GM12878 (cell line): Measurements from ENCODE around the gene TNIP2. TPM values are rescaled to one million over a fixed set of nuclear protein-coding genes. Genes with fewer than 3 reads are reported as not detected.

ENCODE experiments used
- ATAC-seq: fragments of 200-7000 bp; cut with Tn5 transposase; 3 replicates; pipeline ENCODE4 v1.9.1; 2020; ENCODE audit warnings: mild to moderate bottlenecking, moderate library complexity
- BruUV-seq: library from RNA; stranded (reverse); fragments of 400-500 nt; replicated peaks from 2 replicates; lab custom pipeline; 2021; lab: Mats Ljungman, UMichigan
- CTCF ChIA-PET: fragments of 300-600 bp; sonication (Branson Sonifier 250); formaldehyde crosslinking; extraction: SDS; loops from one replicate; lab custom pipeline; 2021; ENCODE audit warnings: inconsistent platforms; lab: Yijun Ruan, JAX
- POLR2A ChIA-PET: fragments of 350-600 bp; formaldehyde crosslinking; extraction: SDS; loops from one replicate; lab custom pipeline; 2021; ENCODE audit warnings: inconsistent platforms; lab: Charles Lee
- RAD21 ChIA-PET: fragments of 300-600 bp; sonication (Branson Sonifier 250); formaldehyde crosslinking; loops from one replicate; lab custom pipeline; 2023; ENCODE audit warnings: antibody characterized with exemption; ENCODE audit not compliant: unreplicated experiment; lab: Charles Lee
- SMC1A ChIA-PET: fragments of 300-600 bp; sonication (Branson Sonifier 250); formaldehyde crosslinking; loops from one replicate; lab custom pipeline; 2023; ENCODE audit not compliant: unreplicated experiment, uncharacterized antibody; lab: Charles Lee
- DNase-seq: peaks from one replicate; pipeline ENCODE4 v3.0.0-alpha.2; 2011; ENCODE audit warnings: low read depth, low spot score
- FAIRE-seq: peaks from 3 replicates; lab custom pipeline; 2011; peaks lifted over from hg19 to GRCh38; lab: Jason Lieb, UNC
- H2AFZ ChIP-seq: 2 replicates; pipeline ENCODE4 v1.6.0; 2011; ENCODE audit warnings: low read depth, low read length, control low read depth; ENCODE audit not compliant: control insufficient read depth
- H3K27ac ChIP-seq: 2 replicates; pipeline ENCODE4 v1.5.1; 2011; ENCODE audit warnings: control low read depth; ENCODE audit not compliant: control insufficient read depth, insufficient read depth
- H3K27me3 ChIP-seq, 2 experiments: replicated peaks in 1 of 2; 2 replicates each; pipeline versions ENCODE4 v1.6.0 to v1.6.1; 2011; ENCODE audit warnings: low read length in 1 of 2; ENCODE audit not compliant: control insufficient read depth in 2 of 2, insufficient read depth in 2 of 2
- H3K36me3 ChIP-seq, 2 experiments: 2 replicates each; pipeline ENCODE4 v1.5.1; 2011; ENCODE audit warnings: low read length in 1 of 2; ENCODE audit not compliant: control insufficient read depth in 2 of 2, insufficient read depth in 2 of 2
- H3K4me1 ChIP-seq: 2 replicates; pipeline ENCODE4 v1.6.1; 2011; ENCODE audit warnings: mild to moderate bottlenecking, low read length, moderate library complexity, mixed read lengths; ENCODE audit not compliant: control insufficient read depth, insufficient read depth
- H3K4me2 ChIP-seq: 2 replicates; pipeline ENCODE4 v1.6.0; 2011; ENCODE audit warnings: control low read depth; ENCODE audit not compliant: control insufficient read depth, insufficient read depth
- H3K4me3 ChIP-seq: fragments of 200-600 bp; sonication (generic); 2 replicates; pipeline ENCODE4 v1.5.1; 2016
- H3K79me2 ChIP-seq: 2 replicates; pipeline ENCODE4 v1.6.0; 2011; ENCODE audit warnings: low read length; ENCODE audit not compliant: control insufficient read depth, insufficient read depth
- H3K9ac ChIP-seq: 2 replicates; pipeline ENCODE4 v1.8.0; 2011; ENCODE audit warnings: low read length, control low read depth, mixed read lengths; ENCODE audit not compliant: control insufficient read depth, insufficient read depth
- H3K9me3 ChIP-seq: replicated peaks from 3 replicates; pipeline ENCODE4 v1.5.1; 2011; ENCODE audit warnings: mild to moderate bottlenecking, low read length; ENCODE audit not compliant: control insufficient read depth, insufficient read depth
- H4K20me1 ChIP-seq: 2 replicates; pipeline ENCODE4 v1.6.0; 2011; ENCODE audit not compliant: control insufficient read depth, insufficient read depth
- BHLHE40 ChIP-seq, 2 experiments: fragments of 450-650 bp in 1 of 2; IDR thresholded peaks; 2 replicates each; pipeline ENCODE4 v1.6.1; 2011 to 2017; ENCODE audit warnings: low read depth in 2 of 2, borderline replicate concordance in 1 of 2, improper control_type of control experiment in 1 of 2, low read length in 1 of 2, mild to moderate bottlenecking in 1 of 2
- CBFB ChIP-seq: IDR thresholded peaks from 2 replicates; pipeline ENCODE4 v1.6.1; 2016; ENCODE audit warnings: antibody characterized with exemption, low read depth
- EZH2 ChIP-seq: IDR thresholded peaks from 2 replicates; pipeline ENCODE4 v1.6.1; 2012; ENCODE audit warnings: low read depth, mild to moderate bottlenecking, control low read depth, inconsistent platforms, low read length, borderline replicate concordance; ENCODE audit not compliant: control insufficient read depth
- HDGF ChIP-seq: fragments of 450-650 bp; IDR thresholded peaks from 2 replicates; pipeline ENCODE4 v1.6.1; 2016; ENCODE audit warnings: antibody characterized with exemption
- POLR2AphosphoS5 ChIP-seq: IDR thresholded peaks from 2 replicates; pipeline ENCODE4 v1.6.1; 2011; ENCODE audit warnings: mild to moderate bottlenecking, low read length, inconsistent platforms
- RB1 ChIP-seq: fragments of 450-650 bp; formaldehyde crosslinking; IDR thresholded peaks from 2 replicates; pipeline ENCODE4 v1.6.1; 2017; ENCODE audit warnings: mild to moderate bottlenecking, borderline replicate concordance
- SREBF2 ChIP-seq: IDR thresholded peaks from 2 replicates; pipeline ENCODE4 v1.6.1; 2012; ENCODE audit warnings: mild to moderate bottlenecking, low read length
- SRF ChIP-seq, 2 experiments: IDR thresholded peaks; 2 replicates each; pipeline ENCODE4 v1.6.1; 2011; ENCODE audit warnings: low read depth in 2 of 2, low read length in 2 of 2, mild to moderate bottlenecking in 1 of 2, moderate library complexity in 1 of 2
- ZBTB40 ChIP-seq: fragments of 450-650 bp; IDR thresholded peaks from 2 replicates; pipeline ENCODE4 v1.6.1; 2016; ENCODE audit warnings: mild to moderate bottlenecking, moderate library complexity, borderline replicate concordance
- in situ Hi-C: fragments of 300-500 bp; cut with MboI; formaldehyde crosslinking; loops from 9 replicates; pipeline ENCODE4 v1.14.3; 2018; ENCODE audit warnings: mixed read lengths
- intact Hi-C: fragments of 100-400 bp; cut with micrococcal nuclease; formaldehyde crosslinking; loops from one replicate; pipeline ENCODE4 v1.14.2; 2022; ENCODE audit not compliant: unreplicated experiment
- polyA plus RNA-seq, 11 experiments: library from polyadenylated mRNA; depleted of rRNA in 4 of 11; unstranded in 6 of 11; stranded (reverse) in 5 of 11; fragments of >200 nt; fragmentation: Nextera tagmentation in 4 of 11; fragmentation: Illumina TruSeq in 1 of 11; extraction: Ambion mirVana in 4 of 11; extraction: Trizol in 1 of 11; gene quantifications; 1 replicate in 1 of 11; 2 replicates in 10 of 11; pipeline versions ENCODE4 v1.2.1 to v1.2.3, GENCODE V29; 2011 to 2016; ENCODE audit warnings: inconsistent platforms in 2 of 11, missing spikeins in 2 of 11, low read depth in 1 of 11
- total RNA-seq, 4 experiments: library from RNA; depleted of rRNA in 3 of 4; stranded (reverse); fragments of >200 nt in 3 of 4; fragmentation: Illumina TruSeq in 1 of 4; extraction: Trizol in 1 of 4; gene quantifications; 2 replicates each; pipeline versions ENCODE4 v1.2.1 to v1.2.3, GENCODE V29; 2013 to 2021
- TF ChIP-seq, protein P1 (sequence below): fragments of 150-350 bp; IDR thresholded peaks from 2 replicates; pipeline ENCODE4 v1.6.1; 2014; ENCODE audit warnings: mild to moderate bottlenecking, low read depth, low read length

TNIP2 gene
- total and polyA plus RNA-seq, 10 of the 15 experiments (the other 5 are each of a cell fraction or from before 2014, with no cell fraction given): 1.4 to 64.9 (median 45.5) TPM

GRCh38 chr4:2735869-2736268 lies 20.3 kb downstream of the TNIP2 start:
- Histone ChIP-seq H3K79me2 (no peaks in the 10 kb centered on the region), H3K9ac (no peak overlapping the region), H4K20me1 (no peaks in the 10 kb centered on the region)
- intact Hi-C loops (no loop called here), in situ Hi-C loops (no loop called here)
- POLR2A ChIA-PET: no interaction called here
- no peak for ATAC-seq
- BruUV-seq: no TSS peak
- TF ChIP-seq EZH2: no peak
- TF ChIP-seq HDGF: no peak
- no peak for TF ChIP-seq SREBF2
- no peak for TF ChIP-seq SRF (IDR thresholded peaks at IDR 0.05; ENCODE audit: low read depth in 2 of 2, low read length in 2 of 2)
- TF ChIP-seq, protein P1, sequence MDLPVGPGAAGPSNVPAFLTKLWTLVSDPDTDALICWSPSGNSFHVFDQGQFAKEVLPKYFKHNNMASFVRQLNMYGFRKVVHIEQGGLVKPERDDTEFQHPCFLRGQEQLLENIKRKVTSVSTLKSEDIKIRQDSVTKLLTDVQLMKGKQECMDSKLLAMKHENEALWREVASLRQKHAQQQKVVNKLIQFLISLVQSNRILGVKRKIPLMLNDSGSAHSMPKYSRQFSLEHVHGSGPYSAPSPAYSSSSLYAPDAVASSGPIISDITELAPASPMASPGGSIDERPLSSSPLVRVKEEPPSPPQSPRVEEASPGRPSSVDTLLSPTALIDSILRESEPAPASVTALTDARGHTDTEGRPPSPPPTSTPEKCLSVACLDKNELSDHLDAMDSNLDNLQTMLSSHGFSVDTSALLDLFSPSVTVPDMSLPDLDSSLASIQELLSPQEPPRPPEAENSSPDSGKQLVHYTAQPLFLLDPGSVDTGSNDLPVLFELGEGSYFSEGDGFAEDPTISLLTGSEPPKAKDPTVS: no peak
- TF ChIP-seq ZBTB40: no peak
- no peak for TF ChIP-seq POLR2AphosphoS5
- TF ChIP-seq CBFB: no peak
- no peak for TF ChIP-seq BHLHE40 (IDR thresholded peaks at IDR 0.05; ENCODE audit: borderline replicate concordance in 1 of 2, low read depth in 2 of 2, low read length in 1 of 2)
- TF ChIP-seq RB1: no peak
- TF ChIP-seq, all 136 proteins: peak for 0
- Histone ChIP-seq H3K9me3 (no peaks in the 10 kb centered on the region; the same call in 2 of the 3 replicates), H3K27ac (no peak overlapping the region), H3K4me3 (no peak overlapping the region), H3K27me3 (no peaks in the 10 kb centered on the region), H3K36me3 (peaks cover 8% of the 10 kb centered on the region in 2 experiments; a peak in 3 of 4 replicates), H3K4me2 (no peak overlapping the region), H2AFZ (no peak overlapping the region), H3K4me1 (peaks cover 3% of the 10 kb centered on the region; the same call in 1 of the 2 replicates)
- DNase-seq: no peak
- SMC1A ChIA-PET: interaction anchor here (0.8 to 1.8 kb wide), 3 partner anchors 10 to 77 kb away, joined by 3 to 6 read pairs (median 3); no protein-coding TSS in a partner anchor
- CTCF ChIA-PET: interaction anchor here (0.9 kb wide), 1 partner anchor 40 kb away, joined by 3 read pairs; no protein-coding TSS in a partner anchor
- FAIRE-seq: no peak
- RAD21 ChIA-PET: interaction anchor here (2.2 kb wide), 1 partner anchor 10 kb away, joined by 16 read pairs; no protein-coding TSS in a partner anchor
